ENCODE data around the gene MRRF.

MRRF gene

DNA sequence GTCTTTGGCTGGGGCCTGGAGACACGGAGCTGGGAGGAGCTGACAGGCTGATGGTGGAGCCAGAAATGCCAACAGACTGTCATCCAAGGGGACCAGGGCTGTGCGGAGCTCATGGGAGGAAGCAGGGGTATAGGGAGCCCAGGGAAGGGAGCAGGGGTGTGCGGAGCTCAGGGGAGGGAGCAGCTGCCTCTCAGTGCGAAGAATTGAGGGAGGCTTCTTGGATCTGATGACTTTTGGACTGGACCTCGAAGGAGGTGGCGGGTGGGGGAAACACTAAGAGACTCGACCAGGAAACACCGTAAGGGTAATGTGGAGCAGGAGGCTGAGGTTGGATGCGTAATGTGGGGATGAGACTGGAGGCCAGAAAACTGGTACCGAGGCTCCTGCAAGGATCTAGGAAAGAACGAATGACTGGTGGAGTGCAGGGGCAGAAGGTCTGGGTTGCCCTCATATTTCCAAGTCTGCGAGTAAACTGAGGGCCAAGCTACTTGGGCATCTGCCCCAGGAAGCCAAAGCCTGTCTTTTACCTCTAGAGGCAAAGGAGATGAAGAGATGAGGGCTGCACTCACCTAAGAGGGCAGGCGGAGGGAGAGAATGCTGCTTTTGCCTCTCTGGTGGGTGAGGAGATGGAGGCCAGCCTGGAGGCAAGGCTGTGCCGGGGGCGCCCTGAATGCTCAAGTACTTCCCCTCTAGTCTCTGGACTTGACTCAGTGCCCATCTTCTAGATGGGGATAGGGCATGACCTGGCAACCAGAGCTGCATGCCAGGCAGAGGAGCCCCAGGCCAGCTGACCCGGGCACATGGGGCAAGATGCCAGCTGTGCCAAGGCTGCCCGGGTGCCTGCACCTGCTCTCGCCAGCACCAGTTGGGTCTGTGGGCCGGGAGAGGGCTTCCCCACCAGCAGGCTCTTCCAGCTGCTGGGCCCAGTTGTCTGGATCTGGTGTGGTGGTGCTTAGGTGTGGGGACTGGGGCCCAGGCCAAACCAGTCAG lies 108.5 kb downstream of the MRRF start:
- TF ChIP-seq, protein P1, sequence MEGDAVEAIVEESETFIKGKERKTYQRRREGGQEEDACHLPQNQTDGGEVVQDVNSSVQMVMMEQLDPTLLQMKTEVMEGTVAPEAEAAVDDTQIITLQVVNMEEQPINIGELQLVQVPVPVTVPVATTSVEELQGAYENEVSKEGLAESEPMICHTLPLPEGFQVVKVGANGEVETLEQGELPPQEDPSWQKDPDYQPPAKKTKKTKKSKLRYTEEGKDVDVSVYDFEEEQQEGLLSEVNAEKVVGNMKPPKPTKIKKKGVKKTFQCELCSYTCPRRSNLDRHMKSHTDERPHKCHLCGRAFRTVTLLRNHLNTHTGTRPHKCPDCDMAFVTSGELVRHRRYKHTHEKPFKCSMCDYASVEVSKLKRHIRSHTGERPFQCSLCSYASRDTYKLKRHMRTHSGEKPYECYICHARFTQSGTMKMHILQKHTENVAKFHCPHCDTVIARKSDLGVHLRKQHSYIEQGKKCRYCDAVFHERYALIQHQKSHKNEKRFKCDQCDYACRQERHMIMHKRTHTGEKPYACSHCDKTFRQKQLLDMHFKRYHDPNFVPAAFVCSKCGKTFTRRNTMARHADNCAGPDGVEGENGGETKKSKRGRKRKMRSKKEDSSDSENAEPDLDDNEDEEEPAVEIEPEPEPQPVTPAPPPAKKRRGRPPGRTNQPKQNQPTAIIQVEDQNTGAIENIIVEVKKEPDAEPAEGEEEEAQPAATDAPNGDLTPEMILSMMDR (IDR thresholded peaks at IDR 0.05; ENCODE audit: low read depth, low read length): no peak
- H3K4me3 ChIP-seq (ENCODE audit: low read depth, low read length): no peak overlapping the region

DNA sequence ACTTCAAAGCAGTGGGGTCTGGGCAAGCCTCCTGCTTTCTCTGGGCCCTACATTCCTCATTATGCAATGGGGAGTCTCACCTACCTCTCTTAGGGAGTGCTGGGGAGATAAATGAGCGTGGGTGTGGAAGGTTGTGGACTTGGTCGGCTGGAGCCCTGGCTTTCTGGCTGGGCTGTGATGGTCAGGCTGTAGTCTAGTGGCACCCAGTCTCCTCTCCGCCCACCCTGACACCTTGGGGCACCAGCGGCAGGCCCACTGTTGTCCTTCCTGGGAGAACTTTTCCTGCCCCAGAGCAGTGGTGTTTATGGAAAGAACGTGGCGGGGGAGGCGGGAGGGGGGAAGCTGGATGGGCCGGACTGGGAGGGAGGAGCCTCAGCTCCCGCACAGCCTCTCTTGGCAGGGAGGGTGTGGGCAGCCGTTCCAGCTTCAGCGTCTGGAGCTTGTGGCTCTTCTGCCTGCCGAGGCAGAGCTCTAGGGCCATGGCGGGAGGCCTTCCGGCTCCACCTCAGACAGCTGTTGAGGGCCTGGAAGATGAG lies 110.3 kb downstream of the MRRF start:
- peak overlapping the region; percentile 21; the same call in 1 of the 2 replicates for H3K4me3 ChIP-seq (ENCODE audit: low read depth, low read length)
- TF ChIP-seq, protein P1 (IDR thresholded peaks at IDR 0.05; ENCODE audit: low read depth, low read length): no peak

DNA sequence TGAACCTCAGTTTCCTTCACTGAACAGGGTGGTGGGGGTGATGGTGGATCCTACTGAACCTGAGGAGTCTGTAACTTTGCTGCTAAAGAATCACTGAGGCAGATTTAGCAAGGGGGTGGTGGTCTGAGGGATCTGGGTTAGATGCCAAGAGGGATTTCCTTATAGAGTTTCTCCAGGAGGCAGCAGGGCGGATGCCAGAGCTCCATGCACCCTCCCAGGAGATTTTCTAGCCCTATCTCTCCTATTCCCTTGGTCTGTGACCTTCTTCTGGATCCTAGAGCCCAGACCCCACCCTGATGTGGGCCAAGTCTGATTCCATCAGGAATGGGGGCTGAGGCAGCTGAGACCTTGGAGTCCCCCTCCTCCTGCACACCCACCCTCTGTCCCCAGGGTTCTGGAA lies 112.1 kb downstream of the MRRF start:
- no peak overlapping the region for H3K4me3 ChIP-seq (ENCODE audit: low read depth, low read length)
- TF ChIP-seq, protein P1 (IDR thresholded peaks at IDR 0.05; ENCODE audit: low read depth, low read length): no peak

DNA sequence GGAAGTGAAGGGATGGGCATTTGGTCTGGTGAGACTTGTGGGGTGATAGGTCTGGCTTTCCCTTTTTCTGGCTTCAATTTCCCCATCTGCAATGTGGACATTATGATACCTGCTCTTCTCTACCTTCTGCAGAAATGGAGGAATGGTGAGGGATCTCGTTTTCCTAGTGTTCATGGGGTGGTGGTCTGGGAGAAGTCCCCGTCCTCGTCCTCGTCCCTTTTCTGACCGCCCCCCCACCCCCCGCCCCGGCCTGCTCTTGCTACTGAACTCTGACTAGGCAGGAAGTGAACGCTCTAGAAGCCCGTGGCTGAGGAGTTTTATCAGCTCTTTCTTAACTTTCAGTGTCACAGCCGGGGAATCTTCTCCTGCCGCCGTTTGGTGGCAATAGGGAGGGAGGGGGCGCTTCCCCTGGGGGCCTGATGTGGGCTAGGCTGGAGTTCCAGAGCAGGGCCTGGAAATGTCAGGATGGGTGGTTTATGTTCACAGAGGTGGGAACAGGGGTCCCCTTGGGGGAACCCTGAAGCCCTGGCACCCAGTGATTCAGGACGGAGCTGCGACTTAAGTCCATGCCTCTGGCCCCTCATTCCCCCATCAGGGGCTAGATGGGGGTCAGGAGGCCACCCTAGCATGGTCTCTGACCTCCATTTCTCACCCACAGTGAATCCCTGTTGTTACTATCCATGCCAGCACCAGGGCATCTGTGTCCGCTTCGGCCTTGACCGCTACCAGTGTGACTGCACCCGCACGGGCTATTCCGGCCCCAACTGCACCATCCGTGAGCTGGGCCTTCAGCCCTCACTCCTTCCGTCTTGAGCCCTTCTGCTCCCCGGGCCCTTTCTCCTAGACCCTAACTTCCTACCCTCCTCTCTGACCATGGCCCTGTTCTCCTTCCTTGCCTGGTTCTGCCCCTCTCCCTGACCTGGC lies 112.8 kb downstream of the MRRF start:
- TF ChIP-seq, protein P1 (IDR thresholded peaks at IDR 0.05; ENCODE audit: low read depth, low read length): no peak
- no peak overlapping the region for H3K4me3 ChIP-seq (ENCODE audit: low read depth, low read length)

DNA sequence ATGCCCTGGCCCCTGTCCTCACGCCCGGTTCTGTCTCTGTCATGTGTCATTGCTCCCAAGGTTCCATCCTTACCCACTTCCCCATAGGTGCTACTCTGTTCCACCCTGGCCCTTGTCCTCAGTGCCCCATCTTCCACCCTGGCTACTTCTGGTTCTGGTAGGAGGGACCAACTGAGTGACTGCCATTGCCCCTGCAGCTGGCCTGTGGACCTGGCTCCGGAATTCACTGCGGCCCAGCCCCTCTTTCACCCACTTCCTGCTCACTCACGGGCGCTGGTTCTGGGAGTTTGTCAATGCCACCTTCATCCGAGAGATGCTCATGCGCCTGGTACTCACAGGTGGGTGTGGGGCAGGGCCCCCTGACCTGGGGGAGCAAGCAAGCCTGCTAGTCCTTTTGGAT lies 113.6 kb downstream of the MRRF start:
- TF ChIP-seq, protein P1 (IDR thresholded peaks at IDR 0.05; ENCODE audit: low read depth, low read length): no peak
- H3K4me3 ChIP-seq (ENCODE audit: low read depth, low read length): no peak overlapping the region

DNA sequence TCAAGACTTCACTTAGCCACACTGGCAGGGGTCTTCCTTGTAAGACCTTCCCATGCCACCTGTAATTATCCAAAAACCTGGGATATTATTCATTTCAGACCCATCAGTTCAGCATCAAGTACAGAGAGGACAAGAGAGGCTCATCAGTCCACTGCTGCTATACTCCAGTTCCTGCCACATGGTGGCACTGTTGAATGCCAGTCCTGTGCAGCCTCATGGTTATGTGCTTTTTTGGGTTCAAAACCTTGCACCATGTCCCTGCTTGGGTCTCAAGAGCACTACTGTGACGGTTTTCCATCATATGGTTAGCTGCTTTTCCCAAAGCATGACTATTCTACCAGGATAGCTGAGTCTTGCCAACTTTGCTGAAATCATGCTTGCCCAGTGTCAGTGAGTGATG lies 114.7 kb downstream of the MRRF start:
- no peak overlapping the region for H3K4me3 ChIP-seq (ENCODE audit: low read depth, low read length)
- TF ChIP-seq, protein P1 (IDR thresholded peaks at IDR 0.05; ENCODE audit: low read depth, low read length): 0 out of 2 replicates have a peak, but pooled peaks have one; percentile 21
